MCF 10A (cell line): ENCODE results near the gene MYO3A. TPM values are rescaled to one million over a fixed set of nuclear protein-coding genes. Genes with fewer than 3 reads are reported as not detected.
"Not testable (repeated sequence)": the region's sequence is repeated elsewhere in the genome, so short reads cannot be mapped to it uniquely, and the experiment has no call there.

Source experiments
- BruUV-seq: library from RNA; stranded (reverse); fragments of 400-500 nt; replicated peaks from 2 replicates; lab custom pipeline; 2021; lab: Mats Ljungman, UMichigan
- CTCF ChIA-PET: fragments of 300-600 bp; sonication (Branson Sonifier 250); formaldehyde crosslinking; extraction: SDS; loops from one replicate; lab custom pipeline; 2021; ENCODE audit warnings: antibody characterized with exemption, inconsistent platforms; lab: Yijun Ruan, JAX
- POLR2A ChIA-PET: fragments of 300-600, 350-650 bp; sonication (Branson Sonifier 250); formaldehyde crosslinking; extraction: SDS; loops from one replicate; lab custom pipeline; 2020; ENCODE audit warnings: antibody characterized with exemption, inconsistent platforms; lab: Yijun Ruan, JAX
- DNase-seq: peaks from one replicate; pipeline ENCODE4 v3.0.0-alpha.2; 2018; ENCODE audit not compliant: unreplicated experiment
- H3K27ac Mint-ChIP-seq: one replicate; pipeline ENCODE4 v1.8.0; 2022; ENCODE audit warnings: mild to moderate bottlenecking, low read depth, mixed read lengths; ENCODE audit not compliant: unreplicated experiment
- H3K27me3 Mint-ChIP-seq: one replicate; pipeline ENCODE4 v1.8.0; 2022; ENCODE audit warnings: mixed read lengths; ENCODE audit not compliant: insufficient read depth, unreplicated experiment
- H3K36me3 Mint-ChIP-seq: one replicate; pipeline ENCODE4 v1.8.0; 2022; ENCODE audit warnings: mild to moderate bottlenecking, moderate library complexity, mixed read lengths; ENCODE audit not compliant: insufficient read depth, unreplicated experiment
- H3K4me1 Mint-ChIP-seq: one replicate; pipeline ENCODE4 v1.8.0; 2022; ENCODE audit warnings: mixed read lengths; ENCODE audit not compliant: insufficient read depth, unreplicated experiment
- H3K4me3 Mint-ChIP-seq: one replicate; pipeline ENCODE4 v1.8.0; 2022; ENCODE audit warnings: mild to moderate bottlenecking, moderate library complexity, mixed read lengths; ENCODE audit not compliant: unreplicated experiment
- H3K9me3 Mint-ChIP-seq: one replicate; pipeline ENCODE4 v1.8.0; 2022; ENCODE audit warnings: mixed read lengths; ENCODE audit not compliant: unreplicated experiment
- CTCF ChIP-seq: fragments of 200-600 bp; IDR thresholded peaks from one replicate; pipeline ENCODE4 v1.8.0; 2022; ENCODE audit warnings: antibody characterized with exemption, mild to moderate bottlenecking; ENCODE audit not compliant: unreplicated experiment
- intact Hi-C: fragments of 100-400 bp; cut with micrococcal nuclease; formaldehyde crosslinking; loops from 2 replicates; pipeline ENCODE4 v1.14.1; 2022
- total RNA-seq: library from RNA; stranded (reverse); gene quantifications from 2 replicates; pipeline ENCODE4 v1.2.3, GENCODE V29; 2022

Gene MYO3A
- total RNA-seq, 1 experiment from 2014 or later: not detected

GRCh38 chr10:26064106-26064505, 130.1 kb downstream of the MYO3A start:
- Mint-ChIP-seq H3K27me3 (peaks cover 22% of the 10 kb centered on the region), H3K9me3 (no peaks in the 10 kb centered on the region), H3K27ac (no peak overlapping the region), H3K4me1 (no peaks in the 10 kb centered on the region), H3K36me3 (no peaks in the 10 kb centered on the region), H3K4me3 (no peak overlapping the region)
- ChIA-PET POLR2A (no interaction called here), CTCF (no interaction called here)
- no TSS peak for BruUV-seq
- no peak for DNase-seq
- TF ChIP-seq CTCF: no peak
- intact Hi-C loops: no loop called here

GRCh38 chr10:26067680-26068079, 133.7 kb downstream of the MYO3A start:
- DNase-seq: no peak
- H3K27ac Mint-ChIP-seq: no peak overlapping the region
- TF ChIP-seq CTCF: no peak
- H3K4me3 Mint-ChIP-seq: no peak overlapping the region
- intact Hi-C loops: no loop called here
- ChIA-PET CTCF (no interaction called here), POLR2A (no interaction called here)
- H3K9me3 Mint-ChIP-seq: no peaks in the 10 kb centered on the region
- no peaks in the 10 kb centered on the region for H3K4me1 Mint-ChIP-seq
- H3K36me3 Mint-ChIP-seq: no peaks in the 10 kb centered on the region
- no TSS peak for BruUV-seq
- H3K27me3 Mint-ChIP-seq: peaks cover 39% of the 10 kb centered on the region

- H3K27ac Mint-ChIP-seq, H3K9me3 Mint-ChIP-seq, BruUV-seq, intact Hi-C loops, H3K36me3 Mint-ChIP-seq, H3K4me1 Mint-ChIP-seq, DNase-seq, H3K4me3 Mint-ChIP-seq: not testable (repeated sequence)
- ChIA-PET POLR2A (interaction anchor here (0.6 kb wide), 1 partner anchor 1745 kb away, joined by 3 read pairs; no protein-coding TSS in a partner anchor), CTCF (interaction anchor here (0.6 to 0.7 kb wide), 2 partner anchors 9 to 810 kb away, joined by 3 read pairs; no protein-coding TSS in a partner anchor)
- H3K27me3 Mint-ChIP-seq: peaks cover 76% of the 10 kb centered on the region
Observed at GRCh38 chr10:26080971-26081370, 146.9 kb downstream of the MYO3A start.

- CTCF ChIA-PET: interaction anchor here (0.6 to 0.7 kb wide), 2 partner anchors 9 to 809 kb away, joined by 3 read pairs; no protein-coding TSS in a partner anchor
- H3K36me3 Mint-ChIP-seq: no peaks in the 10 kb centered on the region
- H3K27ac Mint-ChIP-seq: no peak overlapping the region
- no peak for DNase-seq
- POLR2A ChIA-PET: no interaction called here
- intact Hi-C loops: no loop called here
- H3K27me3 Mint-ChIP-seq: peaks cover 81% of the 10 kb centered on the region
- BruUV-seq: no TSS peak
- H3K4me1 Mint-ChIP-seq: no peaks in the 10 kb centered on the region
- peaks cover 8% of the 10 kb centered on the region for H3K9me3 Mint-ChIP-seq
- H3K4me3 Mint-ChIP-seq: no peak overlapping the region
- TF ChIP-seq CTCF: no peak
Observed at GRCh38 chr10:26081459-26081858, 147.4 kb downstream of the MYO3A start.

- no TSS peak for BruUV-seq
- no peak for TF ChIP-seq CTCF
- H3K9me3 Mint-ChIP-seq: no peaks in the 10 kb centered on the region
- ChIA-PET CTCF (no interaction called here), POLR2A (no interaction called here)
- no peak overlapping the region for H3K27ac Mint-ChIP-seq
- no peaks in the 10 kb centered on the region for H3K4me1 Mint-ChIP-seq
- intact Hi-C loops: no loop called here
- no peak for DNase-seq
- peaks cover 64% of the 10 kb centered on the region for H3K27me3 Mint-ChIP-seq
- H3K4me3 Mint-ChIP-seq: no peak overlapping the region
- H3K36me3 Mint-ChIP-seq: no peaks in the 10 kb centered on the region
Observed at GRCh38 chr10:26085549-26085948, 151.5 kb downstream of the MYO3A start.
